Esophagus muscularis mucosa (tissue), 4 donors: ENCODE measurements around the gene ATXN10.

Experiments used
- EP300 ChIP-seq: sonication (generic); formaldehyde crosslinking; IDR thresholded peaks from one replicate; pipeline ENCODE4 v1.6.1; 2017; ENCODE audit warnings: antibody characterized with exemption
- POLR2A ChIP-seq: fragments of 450-650 bp; IDR thresholded peaks from one replicate; pipeline ENCODE4 v1.6.1; 2017; ENCODE audit warnings: antibody characterized with exemption, moderate library complexity, mild to moderate bottlenecking, low read depth
- POLR2AphosphoS5 ChIP-seq, 2 donors: sonication (generic); formaldehyde crosslinking; IDR thresholded peaks; one replicate each; pipeline ENCODE4 v1.6.1; 2017; ENCODE audit warnings: antibody characterized with exemption in 2 of 2
- TF ChIP-seq, protein P1 (sequence below), 3 experiments: fragments of 200-600 bp in 2 of 3; fragments of 450-650 bp in 1 of 3; sonication (generic) in 2 of 3; IDR thresholded peaks; one replicate each; pipeline ENCODE4 v1.5.1; 2017 to 2019; ENCODE audit warnings: antibody characterized with exemption in 3 of 3, mild to moderate bottlenecking in 2 of 3, moderate library complexity in 1 of 3

DNA sequence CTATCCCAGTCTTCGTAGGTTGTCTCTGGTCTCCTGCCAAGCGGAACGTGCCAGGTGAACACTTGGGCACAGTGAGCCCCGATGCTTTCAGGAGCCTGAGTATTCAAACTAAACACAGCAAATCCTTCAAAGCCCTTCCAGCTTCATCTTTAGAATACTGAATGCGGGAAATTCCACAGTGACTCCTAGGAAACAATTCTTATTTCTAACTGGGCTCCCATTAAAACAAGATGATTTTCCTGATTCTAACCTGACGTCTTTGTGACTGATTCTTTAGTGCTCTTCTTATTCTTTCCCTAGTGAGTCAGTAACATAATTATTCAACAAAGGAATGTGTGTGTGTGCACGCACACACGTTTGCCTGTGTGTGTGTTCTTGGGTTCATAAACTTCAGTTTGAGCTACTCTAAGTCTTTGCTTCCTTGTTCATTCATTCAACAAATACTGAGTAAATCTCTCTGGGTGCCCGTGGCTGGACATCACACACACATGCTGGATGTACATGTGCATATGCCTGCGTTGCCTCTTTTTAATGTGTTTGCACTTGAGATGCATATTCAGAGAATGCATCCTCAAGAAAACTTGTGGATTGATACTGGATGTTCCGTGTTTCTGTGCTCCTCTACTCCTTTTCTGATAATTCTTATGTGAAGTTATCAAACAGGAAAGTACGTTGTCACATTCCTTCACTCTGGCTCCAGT lies 170.8 kb downstream of the ATXN10 start:
- TF ChIP-seq POLR2AphosphoS5 (IDR thresholded peaks at IDR 0.05) (no peak), POLR2A (no peak), EP300 (no peak)
- TF ChIP-seq, protein P1, sequence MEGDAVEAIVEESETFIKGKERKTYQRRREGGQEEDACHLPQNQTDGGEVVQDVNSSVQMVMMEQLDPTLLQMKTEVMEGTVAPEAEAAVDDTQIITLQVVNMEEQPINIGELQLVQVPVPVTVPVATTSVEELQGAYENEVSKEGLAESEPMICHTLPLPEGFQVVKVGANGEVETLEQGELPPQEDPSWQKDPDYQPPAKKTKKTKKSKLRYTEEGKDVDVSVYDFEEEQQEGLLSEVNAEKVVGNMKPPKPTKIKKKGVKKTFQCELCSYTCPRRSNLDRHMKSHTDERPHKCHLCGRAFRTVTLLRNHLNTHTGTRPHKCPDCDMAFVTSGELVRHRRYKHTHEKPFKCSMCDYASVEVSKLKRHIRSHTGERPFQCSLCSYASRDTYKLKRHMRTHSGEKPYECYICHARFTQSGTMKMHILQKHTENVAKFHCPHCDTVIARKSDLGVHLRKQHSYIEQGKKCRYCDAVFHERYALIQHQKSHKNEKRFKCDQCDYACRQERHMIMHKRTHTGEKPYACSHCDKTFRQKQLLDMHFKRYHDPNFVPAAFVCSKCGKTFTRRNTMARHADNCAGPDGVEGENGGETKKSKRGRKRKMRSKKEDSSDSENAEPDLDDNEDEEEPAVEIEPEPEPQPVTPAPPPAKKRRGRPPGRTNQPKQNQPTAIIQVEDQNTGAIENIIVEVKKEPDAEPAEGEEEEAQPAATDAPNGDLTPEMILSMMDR (IDR thresholded peaks at IDR 0.05) = no peak
